AML-193 (cell line): ENCODE data around the gene CAMTA2.

Source experiments
- DNase-seq, 2 experiments: peaks; one replicate each; lab custom pipeline; 2025; lab: John Stamatoyannopoulos, UW

CAMTA2 gene

DNA sequence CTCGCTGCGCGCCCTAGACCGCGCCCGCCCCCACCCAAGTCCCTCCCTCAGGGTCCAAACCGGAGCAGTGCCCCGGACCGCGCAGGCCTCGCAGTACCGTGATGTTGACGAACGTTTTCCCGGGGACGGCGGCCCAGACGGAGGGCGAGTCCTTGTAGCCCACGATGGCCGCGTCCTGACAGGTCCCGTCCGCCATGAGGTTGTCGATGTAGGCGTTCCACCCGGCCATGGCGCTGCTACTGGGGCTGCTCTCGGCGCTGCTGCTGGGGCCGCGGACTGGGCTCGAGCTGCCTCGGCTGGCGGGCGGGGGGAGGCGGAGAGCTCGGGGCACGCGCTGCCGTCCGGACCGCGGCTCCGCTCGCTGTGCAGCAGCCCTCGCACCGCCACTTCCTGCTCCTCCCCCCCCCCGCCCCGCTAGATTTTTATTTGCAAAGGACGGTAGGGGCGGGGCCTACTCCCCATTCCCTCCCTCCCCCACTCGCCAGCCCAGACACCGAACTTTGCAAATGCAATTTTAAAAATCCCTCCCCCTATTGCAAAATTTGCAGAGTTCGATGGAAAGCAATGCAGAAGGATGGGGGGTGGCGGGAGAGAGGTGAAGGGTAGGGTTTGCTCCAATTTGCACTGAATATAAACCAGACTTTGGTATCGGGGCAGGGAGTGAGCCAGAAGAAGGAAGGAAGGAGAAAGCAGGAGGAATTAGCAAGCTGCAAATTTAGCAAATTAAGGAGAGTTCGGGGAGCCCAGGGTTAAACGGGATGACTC is 39.1 kb downstream of the CAMTA2 start, which contains the start of gene PFN1:
Gene PFN1, minus strand, starts transcription at position 365 of the 765 bp plus-strand sequence. Its CDS starts 136 bp downstream, at position 229.
- DNase-seq: peak; percentile 67 to 75

GRCh38 chr17:4947411-4948165 is 39.9 kb downstream of the CAMTA2 start:
- DNase-seq: no peak

DNA sequence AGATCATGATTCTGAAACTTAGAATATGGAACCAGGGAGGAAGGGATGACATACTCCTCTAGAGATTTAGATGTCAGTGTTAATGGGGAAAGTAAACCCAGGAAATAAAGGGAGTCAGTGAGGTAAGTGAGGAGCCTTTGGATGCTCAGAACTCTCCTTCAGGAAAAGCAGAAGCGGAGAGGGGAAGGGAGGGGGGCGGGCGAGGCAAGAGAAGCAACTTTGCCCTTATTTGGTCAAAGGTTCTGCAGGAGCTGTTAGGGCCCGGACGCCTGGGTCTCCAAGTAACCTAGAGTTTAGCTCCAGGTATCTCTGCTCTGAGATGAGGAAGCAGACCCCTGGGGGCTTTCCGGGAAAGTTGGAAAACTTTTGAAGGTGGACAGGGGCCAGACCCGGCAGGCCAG is 40.5 kb downstream of the CAMTA2 start:
- peak; percentile 34 to 38 for DNase-seq

GRCh38 chr17:4946312-4946976 is 41.0 kb downstream of the CAMTA2 start:
- DNase-seq: no peak

- DNase-seq: no peak
These were observed 41.6 kb downstream of the CAMTA2 start for GRCh38 chr17:4945944-4946280.

DNA sequence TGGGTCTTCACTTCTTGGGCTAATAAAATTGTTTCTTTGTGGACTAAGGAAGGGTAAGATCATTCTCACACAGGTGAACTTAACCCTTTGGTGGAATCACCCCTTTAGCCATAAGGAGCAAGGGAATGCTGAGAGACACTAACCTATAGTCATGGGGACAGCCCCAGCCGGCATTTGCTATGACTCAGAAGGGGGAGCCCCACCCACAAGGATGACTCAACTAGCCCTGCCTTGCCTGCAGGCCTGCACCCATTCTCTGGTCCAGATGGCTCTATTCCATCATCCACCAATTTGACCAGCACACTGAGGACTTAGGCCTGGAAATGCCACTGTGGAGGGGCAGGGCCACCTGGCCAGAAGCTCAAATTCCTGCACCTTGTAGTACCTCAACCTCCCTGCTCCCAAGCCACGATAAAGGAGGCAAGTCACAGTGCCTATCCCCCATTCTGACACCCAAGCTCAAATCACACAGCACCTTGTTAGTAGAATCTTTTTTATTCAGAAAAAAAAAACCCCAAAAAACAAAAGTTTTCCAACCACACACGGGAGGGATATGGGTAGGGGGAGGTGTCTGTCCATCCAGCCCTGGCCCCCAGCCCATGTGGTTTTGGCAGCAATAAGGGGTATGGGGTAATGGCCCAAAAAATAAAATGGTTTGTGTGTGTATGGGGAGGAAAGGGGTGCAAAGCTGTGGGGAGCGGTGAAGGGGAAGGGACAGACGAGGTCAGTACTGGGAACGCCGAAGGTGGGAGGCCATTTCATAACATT is 42.1 kb downstream of the CAMTA2 start:
- DNase-seq: peak; percentile 27

- DNase-seq: no peak
These were observed 42.8 kb downstream of the CAMTA2 start for GRCh38 chr17:4944554-4945175.

- DNase-seq: peak; percentile 11 to 41
These were observed 43.3 kb downstream of the CAMTA2 start for GRCh38 chr17:4944163-4944553.

GRCh38 chr17:4942760-4943508 is 44.5 kb downstream of the CAMTA2 start:
- DNase-seq: no peak

DNA sequence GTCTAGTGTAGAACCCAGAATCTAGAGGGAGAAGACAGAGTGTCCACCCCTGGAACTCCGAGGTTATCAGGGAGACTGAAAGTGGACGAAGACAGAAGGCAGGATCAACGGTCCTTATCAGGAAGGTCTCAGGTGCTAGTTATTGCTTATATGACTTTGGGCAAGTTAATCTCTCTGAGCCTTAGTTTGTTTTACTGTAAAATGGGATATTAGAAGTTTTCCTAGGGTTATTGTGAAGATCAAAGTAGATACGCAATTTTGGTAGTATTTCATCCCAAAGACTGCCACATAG is 46.2 kb downstream of the CAMTA2 start:
- no peak for DNase-seq

DNA sequence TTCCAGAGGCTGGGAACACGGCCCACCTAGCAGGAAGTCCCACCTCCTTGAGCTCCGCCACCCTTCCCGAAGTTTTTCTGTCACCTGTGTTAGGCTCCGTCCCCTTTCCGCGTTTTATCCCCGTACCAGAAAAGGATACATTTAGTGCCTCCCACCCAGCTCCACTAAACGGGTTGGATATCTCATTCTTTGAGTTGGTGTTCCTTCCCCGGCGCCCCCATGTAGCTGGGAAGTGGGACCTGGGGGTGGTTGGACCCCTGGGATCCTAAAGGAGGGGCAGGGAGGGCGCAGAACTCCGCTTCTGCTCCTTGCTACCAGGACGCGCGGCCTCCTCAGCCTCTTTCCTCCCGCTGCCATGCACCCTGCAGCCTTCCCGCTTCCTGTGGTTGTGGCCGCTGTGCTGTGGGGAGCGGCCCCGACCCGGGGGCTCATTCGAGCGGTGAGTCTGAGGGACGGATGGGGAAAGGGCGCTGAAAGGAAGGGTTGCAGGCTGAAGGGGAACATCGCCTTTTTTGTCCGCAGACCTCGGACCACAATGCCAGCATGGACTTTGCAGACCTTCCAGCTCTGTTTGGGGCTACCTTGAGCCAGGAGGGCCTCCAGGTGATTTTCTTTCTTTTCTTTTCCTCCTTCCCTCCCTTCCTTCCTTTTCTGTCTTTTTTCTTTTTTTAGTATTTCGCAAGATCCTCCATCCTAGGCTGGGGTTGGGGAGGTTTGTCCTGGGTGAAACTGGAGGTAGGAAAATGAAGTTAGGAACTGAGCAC is 46.7 kb downstream of the CAMTA2 start:
- no peak for DNase-seq

GRCh38 chr17:4939796-4940554 is 47.5 kb downstream of the CAMTA2 start, which contains the start of the genes RNF167 and SLC25A11:
TSS of gene RNF167 (plus strand) at chr17:4940268. CDS start at chr17:4940910, 642 bp downstream.
TSS of gene SLC25A11 (minus strand) at chr17:4940046. CDS start at chr17:4939910, 136 bp downstream.
- DNase-seq: peak; percentile 94

- no peak for DNase-seq
These were observed 48.0 kb downstream of the CAMTA2 start for GRCh38 chr17:4939546-4939795.

- no peak for DNase-seq
These were observed 48.6 kb downstream of the CAMTA2 start for GRCh38 chr17:4938688-4939545.

DNA sequence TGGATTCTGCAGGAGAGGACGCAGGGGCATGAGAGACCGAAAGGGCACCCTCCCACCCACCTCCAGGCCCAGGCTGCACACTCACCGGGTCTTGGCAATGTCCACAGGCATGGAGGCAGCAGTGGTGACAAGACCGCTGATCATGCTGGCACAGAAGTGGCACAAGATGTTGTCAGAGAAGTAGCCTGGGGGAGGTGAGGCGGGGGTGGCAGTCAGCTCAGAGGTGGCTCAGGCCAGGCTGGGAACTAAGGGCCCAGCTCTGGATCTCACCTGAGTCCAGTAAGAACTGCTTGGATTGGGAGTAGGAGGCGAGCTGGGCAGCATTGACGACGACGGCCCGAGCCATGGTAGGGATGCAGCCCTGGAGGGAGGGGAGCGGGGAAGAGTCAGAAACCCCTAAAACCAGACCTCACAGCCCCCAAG is 49.4 kb downstream of the CAMTA2 start:
- DNase-seq: no peak

- no peak for DNase-seq
These were observed 49.9 kb downstream of the CAMTA2 start for GRCh38 chr17:4937553-4937952.

- DNase-seq: no peak
These were observed 51.0 kb downstream of the CAMTA2 start for GRCh38 chr17:4936436-4936835.

- no peak for DNase-seq
These were observed 51.8 kb downstream of the CAMTA2 start for GRCh38 chr17:4935650-4936049.
